Activated gamma-delta T cell (primary cell): ENCODE results near the gene ZBED4.

Experiments
- DNase-seq: peaks from one replicate; lab custom pipeline; 2025; lab: John Stamatoyannopoulos, UW

The ZBED4 gene

DNA sequence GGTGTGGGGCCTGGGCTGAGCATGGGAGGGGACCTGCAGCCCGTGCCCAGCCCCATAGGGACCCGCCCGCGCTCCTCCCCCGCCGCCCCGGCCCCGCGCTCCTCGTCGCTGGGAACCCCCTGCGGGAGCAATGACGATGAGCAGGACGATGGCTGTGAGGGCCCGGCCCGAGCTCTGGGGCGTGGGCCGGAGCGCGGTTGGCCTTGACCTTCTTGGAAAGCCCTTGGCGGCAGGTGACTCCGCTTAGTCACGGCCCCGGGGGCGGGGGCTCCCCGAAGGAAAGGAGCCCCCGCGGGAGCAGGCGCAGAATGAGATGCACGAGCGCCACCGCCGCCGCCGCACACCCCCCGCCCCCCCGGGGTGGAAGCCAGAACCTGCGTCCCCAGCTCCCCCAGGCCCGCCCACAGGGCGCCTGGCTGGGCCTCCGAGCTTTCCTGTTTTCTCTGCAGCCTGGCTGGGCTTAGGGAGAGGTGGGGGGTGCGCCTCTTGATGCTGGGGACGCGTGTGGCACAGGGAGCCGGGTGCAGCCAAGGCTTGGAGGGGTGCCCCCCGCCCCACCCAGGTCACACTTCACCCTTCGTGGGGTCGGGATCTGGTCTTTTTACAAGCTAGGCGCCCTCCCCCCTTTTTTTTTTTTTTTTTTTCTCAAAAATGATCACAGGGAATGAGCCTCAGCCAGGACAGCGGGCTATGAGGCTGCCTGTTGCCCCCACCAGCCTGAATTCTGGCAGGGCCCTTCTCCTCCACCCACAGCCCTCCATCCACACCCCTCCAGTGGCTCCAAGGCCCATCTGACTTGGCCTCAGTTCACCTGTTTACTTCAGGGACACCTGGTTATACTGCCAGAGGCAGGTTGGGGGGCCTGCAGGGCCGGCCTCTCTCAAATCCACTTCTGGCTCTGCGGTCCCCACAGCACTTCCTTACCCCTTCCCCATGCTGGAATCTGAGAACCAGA lies 82.7 kb downstream of the ZBED4 start:
- DNase-seq = peak; percentile 99

DNA sequence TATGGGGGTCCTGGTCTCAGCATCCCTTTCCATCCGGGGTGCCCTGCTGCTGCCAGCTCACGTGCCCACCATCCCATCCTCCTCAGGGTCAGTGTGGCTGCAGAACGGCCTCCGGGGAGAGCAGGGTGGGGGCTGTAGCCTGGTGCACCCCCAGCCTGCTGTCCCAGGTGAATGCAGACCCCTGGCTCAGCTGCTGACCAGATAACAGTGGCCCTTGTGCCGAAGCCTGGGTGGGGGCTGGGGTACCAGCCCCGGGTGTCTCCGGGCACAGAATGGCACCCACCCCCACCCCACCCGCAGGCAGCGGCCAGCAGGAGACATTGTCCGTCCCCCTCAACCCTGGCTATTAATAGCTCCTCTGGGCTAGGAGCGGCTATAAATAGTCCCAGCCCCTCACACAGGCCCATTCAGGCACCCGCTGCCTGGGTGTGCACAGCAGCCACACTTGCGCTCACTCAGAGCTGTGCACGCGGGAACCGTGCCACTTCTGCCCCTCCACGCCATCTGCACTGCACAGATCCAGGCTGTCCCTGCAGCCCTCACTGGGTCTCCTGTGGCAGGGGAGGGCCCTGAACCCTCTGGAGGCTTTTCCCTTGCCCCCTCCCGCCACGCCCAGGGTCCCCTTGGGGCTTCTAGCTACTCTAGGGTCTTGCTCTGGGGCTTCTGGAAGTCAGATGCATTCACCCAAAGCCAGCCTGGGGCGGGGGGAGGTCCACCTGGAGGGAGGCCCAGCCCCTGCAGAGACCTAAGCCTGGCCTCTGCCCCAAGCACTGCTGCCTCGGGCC lies 83.5 kb downstream of the ZBED4 start:
- no peak for DNase-seq

DNA sequence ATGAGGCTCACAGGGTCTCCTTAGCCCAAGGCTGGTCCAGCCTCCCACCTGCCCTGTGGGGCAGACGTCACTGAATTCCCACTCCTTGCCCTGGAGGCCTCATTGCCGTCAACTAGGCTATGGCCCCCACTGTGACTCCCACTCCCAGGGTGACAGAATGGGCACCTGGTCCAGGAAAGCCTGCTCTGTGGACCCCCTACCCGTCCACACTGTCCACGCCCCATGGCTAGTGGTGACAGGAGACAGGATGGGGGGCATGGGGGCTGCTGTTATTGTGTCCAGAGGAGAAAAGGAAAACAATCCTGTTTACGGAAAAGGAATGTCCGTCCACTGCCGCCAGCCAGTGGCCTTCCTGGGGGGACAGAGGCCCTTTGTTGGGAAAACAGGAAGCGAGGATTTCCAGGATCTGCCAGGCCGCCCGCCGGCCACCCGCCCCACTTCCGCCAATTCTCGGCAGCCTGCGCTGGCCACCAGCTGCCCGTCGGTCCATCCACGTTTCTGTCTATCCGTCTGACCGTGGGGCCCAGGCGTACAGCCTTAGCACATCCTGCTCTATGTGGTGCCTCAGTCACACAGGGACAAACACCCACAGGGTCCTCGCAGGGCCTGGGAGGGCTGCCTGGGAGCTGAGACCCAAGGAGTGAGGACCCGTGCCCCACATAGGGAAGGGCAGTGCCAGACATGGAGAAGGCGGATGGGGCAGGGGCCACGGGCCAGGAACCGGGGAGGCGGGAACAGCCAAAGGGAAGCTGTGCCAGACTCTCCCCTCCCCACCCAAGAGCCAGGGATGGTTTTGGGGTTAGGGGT lies 84.3 kb downstream of the ZBED4 start:
- DNase-seq = no peak

DNA sequence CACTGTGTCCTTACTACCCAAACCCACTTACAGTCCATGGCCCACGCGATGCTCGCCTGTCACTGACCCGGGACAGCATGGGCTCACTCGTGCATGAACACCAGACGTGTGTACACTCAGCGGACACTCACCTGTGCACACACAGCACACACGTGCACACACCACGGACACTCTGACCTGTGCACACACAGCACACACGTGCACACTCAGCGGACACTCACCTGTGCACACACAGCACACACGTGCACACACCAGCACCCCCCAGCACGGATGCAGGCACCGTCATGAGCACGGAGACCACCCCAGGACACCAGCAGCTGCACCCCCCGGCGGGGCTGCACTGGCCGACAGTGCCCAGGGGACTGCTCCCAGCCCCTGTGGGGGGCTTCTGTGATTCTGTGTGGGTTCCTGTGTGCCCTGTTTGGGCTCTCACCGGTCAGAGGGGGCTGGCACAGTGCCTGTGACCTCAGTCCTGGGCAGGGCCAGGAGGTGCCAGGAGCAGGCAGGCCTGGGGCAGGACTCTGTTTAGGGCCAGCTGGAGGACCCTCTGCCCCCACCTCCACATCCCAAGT lies 85.0 kb downstream of the ZBED4 start:
- no peak for DNase-seq
